HG02610 (cell line): Measurements from ENCODE around the gene TMEM143.
"Not testable (repeated sequence)": the region's sequence is repeated elsewhere in the genome, so short reads cannot be mapped to it uniquely, and the experiment has no call there.

ENCODE experiments used
- ATAC-seq: cut with Tn5 transposase; IDR thresholded peaks from one replicate; pipeline ENCODE4 v1.9.1; 2021; ENCODE audit warnings: mild to moderate bottlenecking, moderate library complexity; ENCODE audit not compliant: unreplicated experiment

Gene TMEM143

DNA sequence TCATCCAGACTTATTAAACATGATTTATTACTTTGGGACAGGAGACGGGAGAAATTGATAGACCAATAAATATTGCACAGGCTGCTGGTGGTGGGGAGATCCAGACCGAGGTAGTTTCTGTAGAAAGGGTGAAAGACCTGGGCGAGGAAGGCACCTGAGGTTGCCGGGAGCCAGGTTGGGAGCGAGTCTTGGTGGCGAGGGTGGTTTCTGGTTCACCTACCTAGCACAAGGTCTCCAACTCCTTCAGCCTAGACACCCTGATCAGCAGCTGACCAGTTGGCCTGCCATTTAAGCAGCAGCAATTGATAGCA lies 31.4 kb downstream of the TMEM143 start:
- no peak for ATAC-seq

DNA sequence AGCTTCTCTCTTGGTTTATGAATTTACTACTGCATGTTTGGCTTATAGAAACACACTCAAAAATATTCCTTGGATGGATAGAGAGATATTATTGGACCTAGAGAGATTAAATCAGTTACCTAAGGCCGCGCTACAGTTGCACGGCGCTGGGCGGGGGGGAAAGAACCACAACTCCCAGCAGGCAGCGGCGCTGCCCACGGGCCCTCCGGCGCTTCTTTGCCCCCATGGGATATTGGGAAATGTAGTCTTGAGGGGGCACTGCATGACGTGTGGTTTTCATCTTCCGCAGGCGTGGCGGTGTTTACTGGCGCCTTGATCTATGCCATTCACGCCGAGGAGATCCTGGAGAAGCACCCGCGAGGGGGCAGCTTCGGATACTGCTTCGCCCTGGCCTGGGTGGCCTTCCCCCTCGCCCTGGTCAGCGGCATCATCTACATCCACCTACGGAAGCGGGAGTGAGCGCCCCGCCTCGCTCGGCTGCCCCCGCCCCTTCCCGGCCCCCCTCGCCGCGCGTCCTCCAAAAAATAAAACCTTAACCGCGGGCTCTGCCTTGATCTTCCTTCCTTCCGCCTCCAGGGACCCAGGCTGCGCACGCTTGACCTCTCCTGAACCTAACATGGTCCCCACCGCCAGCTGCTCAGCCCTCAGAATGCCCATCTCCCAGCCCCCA lies 33.6 kb downstream of the TMEM143 start:
- ATAC-seq: peak; percentile 22

DNA sequence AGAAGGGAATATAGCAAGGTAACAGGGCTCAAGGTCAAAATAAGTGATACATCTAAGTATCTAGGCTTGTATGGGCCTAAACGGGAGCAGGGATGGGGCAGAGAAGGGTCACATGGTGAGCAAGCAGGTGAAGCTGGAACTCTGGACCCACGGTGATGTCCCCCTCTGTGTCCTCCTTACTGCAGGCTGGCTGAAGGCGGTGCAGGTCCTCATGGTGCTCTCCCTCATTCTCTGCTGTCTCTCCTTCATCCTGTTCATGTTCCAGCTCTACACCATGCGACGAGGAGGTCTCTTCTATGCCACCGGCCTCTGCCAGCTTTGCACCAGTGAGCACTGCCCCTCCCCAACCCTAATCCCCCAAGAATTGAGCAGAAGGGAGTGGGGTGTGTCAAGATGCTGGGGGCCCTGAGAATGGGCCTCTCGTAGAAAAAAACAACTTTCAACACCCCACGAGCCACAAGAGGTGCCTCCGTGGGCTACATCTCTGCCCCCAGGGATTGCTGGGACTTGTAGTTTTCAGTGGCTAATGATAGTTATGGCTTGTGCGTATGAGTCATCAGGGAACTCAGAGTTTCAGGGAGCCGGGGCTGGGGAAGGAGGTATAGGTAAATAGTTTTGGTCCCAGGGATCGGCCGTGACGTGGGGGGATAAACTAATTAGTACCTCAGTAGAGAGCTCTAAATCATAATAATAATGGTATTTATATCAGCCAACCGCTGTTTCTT lies 34.4 kb downstream of the TMEM143 start:
- ATAC-seq: no peak

DNA sequence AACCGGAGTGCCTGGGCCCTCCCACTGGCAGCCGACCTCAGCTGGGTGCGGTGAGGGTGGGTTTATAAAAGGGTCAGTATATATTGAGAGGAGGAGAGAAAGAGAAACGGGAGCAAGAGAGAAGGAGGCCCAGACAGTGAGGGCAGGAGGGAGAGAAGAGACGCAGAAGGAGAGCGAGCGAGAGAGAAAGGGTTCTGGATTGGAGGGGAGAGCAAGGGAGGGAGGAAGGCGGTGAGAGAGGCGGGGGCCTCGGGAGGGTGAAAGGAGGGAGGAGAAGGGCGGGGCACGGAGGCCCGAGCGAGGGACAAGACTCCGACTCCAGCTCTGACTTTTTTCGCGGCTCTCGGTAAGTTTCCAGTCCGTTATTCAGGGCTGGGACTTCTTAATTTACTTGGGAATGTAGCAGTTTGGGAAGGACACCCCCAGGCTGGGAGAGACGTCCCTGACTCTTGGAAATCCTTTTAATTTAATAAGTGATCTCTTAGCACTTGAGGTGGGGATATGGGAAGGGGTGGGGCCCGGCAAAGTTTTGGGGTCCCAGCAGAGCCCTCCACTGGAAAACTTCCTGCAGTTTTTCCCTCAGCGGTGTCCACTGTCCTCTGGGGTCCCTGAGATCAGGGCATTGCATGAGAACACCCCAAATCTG lies 38.4 kb downstream of the TMEM143 start, which contains the start of gene EMP3:
Gene EMP3 (plus strand): TSS at position 288 of the 646 bp plus-strand sequence. CDS start 1,293 bp downstream, outside the sequence.
- no peak for ATAC-seq

DNA sequence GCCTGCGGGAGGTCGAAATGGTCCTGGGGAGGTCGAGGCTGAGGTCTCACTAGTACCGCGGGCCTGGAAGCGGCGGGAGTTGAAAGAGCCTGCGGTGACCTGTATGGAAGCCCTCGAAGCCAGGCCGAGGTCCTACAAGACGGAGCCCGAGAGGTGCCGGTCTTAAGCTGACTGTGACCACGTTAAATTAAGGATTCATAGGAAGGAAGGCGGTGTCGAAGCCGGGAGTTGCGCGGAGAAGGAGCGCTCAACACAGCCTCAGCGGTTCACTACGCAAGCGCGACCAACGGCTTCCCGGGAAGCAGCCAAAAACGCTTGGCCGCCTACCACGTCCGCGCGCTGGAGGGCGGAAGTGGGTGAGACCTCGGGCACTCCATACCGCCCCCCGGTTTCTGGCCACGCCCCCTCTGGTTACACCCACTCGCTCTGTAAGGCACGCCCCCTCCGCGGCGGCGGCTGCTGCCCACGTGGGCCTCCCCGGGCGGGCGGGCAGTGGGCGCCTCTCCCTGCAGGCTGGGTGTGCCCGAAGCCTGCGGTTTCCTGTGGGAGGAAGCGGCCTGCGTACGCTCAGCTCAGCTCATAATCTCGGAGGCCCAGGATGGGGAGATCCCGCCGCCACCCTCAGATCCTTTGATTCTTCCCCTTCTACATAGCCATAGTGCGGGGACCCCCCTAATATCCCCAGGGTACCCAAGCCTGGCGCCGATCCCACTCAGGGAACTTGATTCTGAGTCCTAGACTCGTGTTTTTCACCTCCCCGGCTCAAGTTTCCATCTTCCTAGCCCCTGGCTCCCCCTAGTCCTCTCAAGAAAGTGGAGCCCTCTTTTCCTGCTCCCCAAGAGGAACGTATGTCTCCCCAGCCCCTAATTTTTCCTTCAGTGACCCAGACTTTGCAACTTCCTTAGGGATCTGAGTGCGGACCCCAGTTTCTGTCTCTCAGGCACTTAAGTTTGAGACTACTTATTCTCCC lies 41.8 kb downstream of the TMEM143 start:
- peak; percentile 61 for ATAC-seq

DNA sequence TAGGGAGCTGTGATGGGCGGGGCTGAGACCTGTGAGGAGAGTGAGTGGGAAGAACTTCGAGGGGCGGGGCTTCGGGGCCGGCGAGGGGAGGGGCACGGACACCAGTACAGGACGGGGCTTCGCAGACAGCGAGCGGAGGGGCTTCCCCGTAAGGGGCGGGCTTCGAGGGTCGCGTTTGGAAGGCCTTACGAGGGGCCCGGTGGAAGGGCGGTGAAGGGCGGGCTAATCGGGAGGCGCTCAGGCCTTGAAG lies 42.4 kb downstream of the TMEM143 start:
- ATAC-seq: peak; percentile 54

DNA sequence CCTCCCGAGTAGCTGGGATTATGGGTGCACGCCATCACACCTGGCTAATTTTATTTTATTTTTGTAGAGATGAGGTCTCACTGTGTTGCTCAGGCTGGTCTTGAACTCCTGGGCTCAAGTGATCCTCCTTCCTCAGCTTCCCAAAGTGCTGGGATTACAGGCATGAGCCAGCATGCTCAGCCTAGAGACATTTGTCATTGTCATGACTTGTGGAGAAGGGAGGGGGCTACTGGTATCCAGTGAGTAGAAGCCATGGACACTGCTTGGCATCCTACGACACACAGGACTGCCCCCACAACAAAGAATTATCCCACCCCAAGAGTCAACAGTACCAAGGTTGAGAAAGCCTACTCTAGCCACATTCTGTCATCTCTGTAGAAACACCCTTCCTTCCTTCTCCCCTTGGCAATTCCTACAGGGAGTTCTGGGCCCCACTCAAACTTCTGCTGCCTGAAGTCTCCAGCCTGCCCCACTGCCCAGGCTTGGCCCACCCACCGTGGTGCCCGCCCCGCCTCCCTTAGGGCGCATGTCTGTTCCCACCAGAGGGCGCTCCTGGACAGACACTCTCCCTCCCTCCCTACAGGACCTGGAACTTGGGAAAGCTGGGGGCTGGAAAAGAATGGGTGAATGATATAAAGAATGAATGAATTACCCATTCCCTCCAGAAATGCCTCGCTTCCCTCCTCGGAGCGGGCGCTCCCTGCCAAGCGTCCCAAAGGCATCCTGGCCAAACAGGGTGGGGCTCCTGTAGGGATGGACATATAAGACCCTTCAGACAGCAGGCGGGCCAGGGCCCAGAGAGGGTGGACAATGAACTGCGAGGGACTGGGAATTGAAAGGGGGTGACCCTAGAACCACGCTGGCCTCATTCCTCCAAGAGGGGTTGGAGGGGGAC lies 43.8 kb downstream of the TMEM143 start:
- no peak for ATAC-seq

DNA sequence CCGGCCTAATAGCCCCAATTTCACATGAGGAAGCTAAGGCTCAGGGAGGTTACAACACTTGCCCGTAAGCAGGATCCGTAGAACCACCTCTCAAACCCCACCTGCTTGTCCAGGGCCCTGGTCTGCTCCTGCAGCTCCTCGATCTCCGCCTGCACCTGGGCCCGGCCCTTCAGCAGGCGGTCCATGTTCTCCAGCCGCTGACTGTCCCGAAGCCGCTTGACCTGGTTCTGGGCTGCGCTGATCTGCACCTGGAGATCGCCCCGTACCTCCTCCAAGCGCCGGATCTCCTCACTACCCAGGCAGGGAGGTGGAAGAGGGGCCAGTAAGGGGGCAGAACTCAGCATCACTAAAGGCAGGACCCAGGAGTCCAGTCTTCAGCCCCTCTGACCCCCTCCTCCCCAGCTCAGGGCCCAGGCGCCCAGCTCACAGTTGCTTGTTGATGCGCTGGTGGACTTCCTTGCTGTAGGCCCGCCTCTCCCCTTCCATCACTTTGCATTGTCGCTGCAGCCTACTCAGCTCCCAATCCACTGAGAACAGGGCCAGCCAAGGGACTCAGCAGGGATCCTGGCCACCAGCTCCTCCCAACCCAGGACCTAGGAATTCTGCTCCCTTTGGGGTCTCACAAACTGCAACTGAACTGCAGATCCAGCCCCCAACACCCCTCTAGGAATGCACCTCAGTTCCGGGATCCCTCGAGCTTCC lies 45.3 kb downstream of the TMEM143 start:
- no peak for ATAC-seq

DNA sequence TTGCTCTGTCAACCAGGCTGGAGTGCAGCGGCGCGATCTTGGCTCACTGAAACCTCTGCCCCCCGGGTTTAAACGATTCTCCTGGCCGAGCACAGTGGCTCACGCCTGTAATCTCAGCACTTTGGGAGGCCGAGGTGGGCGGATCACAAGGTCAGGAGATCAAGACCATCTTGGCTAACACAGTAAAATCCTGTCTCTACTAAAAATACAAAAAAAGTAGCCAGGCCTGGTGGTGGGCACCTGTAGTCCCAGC lies 46.1 kb downstream of the TMEM143 start:
- ATAC-seq: not testable (repeated sequence)

DNA sequence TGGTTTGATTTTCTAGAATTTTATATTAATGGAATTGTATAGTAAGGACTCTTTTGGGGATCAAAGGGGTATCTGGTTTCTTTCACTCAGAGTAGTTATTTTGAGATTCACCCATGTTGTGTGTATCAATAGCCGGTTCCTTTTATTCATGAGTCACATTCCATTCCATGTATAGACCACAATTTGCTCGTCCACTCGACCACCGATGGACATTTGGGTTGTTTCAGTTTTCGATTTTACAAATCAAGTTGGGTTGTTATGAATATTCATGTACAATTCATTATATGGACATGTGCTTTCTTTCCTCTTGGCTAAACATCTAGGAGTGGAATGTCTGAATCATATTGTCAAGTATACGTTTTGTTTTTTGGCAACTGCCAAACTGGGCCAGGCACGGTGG lies 48.0 kb downstream of the TMEM143 start:
- ATAC-seq: no peak

DNA sequence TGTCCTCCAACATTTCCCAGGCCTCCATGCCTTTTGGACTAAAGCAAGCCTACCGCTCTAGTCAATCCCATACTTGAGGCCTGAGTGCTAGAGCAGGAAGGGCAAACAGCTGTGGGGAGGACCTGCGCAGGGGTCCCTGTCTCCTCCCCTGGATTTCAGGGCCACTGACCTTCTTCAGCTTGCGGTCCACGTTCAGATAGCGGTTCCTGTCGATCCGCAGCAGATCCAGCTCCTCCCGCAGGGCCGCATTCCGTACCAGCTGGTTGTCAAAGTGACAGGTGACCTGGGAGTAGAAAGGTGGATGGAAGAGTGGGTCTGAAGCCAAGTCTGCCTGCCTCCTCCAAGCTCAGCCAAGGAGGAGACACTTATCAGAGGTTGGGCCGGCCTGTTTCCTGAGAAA lies 52.4 kb downstream of the TMEM143 start:
- ATAC-seq: no peak

DNA sequence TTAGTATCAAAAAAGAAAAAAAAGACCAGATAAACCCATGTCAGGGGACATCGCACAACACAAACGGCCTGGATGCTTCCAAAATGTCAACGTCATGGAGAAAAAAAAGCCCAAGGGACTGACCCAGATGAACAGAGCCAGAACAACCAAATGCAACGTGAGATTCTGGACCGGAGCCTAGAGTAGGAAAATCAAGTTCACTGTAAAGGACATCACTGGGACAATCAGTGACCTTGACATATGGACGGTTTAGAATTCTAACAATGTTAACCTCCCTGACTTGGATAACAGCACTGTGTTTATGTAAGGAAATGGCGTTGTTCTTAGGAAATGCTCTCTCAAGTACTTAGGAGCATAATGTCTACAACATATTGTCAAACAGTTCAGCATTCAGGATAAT lies 53.5 kb downstream of the TMEM143 start:
- no peak for ATAC-seq

DNA sequence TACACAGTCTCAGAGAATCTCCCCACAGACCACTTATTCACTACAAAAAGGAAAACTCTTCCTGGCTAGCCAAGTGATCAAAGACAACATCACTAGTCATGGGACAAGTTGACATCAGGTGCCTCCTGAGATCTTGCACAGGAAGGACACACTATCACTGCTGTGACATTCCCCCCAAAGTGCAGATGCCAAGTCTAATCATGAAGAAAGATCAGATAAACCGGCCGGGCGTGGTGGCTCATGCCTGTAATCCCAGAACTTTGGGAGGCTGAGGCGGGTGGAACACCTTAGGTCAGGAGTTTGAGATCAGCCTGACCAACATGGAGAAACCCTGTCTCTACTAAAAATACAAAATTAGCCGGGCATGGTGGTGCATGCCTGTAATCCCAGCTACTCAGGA lies 54.0 kb downstream of the TMEM143 start:
- not testable (repeated sequence) for ATAC-seq

DNA sequence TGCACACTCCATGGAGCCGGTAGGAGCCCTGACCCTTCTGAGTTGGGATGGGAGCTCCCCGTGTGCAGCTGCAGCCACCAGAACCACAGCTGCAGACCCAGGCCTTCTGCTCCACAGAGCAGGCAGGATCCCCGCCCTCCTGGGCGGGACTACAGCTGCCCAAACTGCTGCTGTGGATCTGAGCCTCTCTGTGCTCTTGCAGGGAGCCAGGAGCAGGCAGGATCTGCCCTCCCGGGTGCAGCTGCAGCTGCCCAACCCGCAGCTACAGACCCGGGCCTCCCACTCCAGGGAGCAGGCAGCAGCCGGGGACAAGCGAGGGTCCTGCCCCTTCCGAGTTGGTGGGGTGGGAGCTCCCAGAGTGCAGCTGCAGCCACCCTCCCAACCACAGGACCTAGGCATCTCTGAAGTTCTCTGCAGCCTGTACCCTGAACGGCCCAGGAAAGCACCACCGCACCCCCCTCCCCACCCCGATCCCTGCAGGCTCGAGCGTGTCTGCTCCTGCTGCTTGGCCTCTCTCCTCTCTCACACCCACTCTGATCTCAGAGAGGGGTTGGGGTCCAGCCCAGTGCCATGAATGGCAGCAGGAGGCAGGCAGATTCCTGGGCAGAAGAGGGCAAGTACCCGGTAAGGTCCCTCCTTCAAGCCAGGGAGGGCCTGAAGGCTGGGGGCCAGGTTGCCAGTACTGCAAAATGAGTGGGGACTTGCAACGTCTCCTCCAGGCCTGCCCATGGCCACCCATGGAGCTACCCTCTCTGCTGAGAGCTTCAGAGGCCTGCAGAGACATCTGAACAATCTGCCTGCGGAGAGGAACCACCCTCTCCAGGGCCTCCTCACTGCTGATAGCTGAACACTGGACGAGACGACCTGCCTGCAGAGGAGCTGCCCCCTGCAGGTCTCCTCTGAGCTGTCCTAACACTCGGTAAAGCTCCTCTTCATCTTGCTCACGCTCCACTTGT lies 54.8 kb downstream of the TMEM143 start:
- ATAC-seq: no peak

DNA sequence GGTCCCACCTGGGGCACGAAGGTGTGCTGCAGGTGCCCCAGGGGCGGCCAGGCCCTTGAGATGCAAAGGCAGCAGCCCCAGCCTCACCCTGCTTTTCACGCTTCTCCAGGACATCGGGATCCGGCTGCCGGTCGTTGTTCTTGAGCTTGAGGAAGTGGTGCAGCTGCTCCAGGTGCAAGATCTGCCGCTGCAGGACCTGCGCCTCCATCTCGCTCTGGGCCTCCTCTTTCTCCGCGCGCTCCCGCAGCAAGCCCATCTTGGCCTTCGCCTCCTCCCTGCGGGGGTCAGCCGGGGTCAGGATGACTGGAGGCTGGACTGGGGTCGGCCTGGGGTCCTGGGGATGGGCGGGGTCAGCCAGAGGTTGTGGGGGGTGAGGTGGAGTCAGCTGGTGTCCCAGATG lies 59.9 kb downstream of the TMEM143 start:
- ATAC-seq: no peak

DNA sequence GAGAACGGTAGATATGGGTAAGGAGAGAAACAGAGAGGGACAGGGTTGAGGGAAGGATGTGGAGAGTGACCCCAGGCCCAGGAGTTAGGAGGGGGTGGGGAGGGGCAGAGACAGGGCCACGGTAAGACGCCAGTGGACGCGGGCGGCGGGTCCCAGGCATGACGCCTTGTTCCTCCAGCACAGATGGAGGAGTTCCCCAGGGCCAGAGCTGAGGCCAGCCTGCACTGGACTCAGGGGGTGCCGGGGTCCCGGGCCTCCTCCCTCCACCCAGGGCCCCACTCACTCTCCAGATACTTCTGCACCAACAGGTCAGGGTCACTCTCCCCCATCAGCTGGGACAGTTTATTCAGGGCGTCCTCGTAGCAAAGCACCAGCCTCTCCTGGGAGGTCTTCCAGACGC lies 60.4 kb downstream of the TMEM143 start:
- no peak for ATAC-seq

DNA sequence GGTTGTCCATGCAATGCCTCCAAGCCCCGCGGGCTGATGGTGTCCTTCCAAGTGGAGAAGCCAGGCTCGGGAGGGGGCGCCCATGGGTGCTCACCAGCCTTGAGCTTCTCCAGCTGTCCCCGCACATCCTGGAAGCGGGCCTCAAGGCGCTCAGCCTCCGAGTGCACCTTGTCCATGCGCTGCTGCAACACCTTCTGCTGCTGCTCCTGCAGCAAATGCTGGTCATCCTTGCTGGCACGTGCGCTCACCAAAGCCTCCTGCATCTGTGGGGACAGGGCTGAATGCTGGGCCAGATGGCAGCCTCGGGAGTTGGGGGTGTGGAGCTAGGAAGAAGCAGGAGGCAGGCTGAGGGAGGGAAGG lies 61.2 kb downstream of the TMEM143 start:
- ATAC-seq: no peak

DNA sequence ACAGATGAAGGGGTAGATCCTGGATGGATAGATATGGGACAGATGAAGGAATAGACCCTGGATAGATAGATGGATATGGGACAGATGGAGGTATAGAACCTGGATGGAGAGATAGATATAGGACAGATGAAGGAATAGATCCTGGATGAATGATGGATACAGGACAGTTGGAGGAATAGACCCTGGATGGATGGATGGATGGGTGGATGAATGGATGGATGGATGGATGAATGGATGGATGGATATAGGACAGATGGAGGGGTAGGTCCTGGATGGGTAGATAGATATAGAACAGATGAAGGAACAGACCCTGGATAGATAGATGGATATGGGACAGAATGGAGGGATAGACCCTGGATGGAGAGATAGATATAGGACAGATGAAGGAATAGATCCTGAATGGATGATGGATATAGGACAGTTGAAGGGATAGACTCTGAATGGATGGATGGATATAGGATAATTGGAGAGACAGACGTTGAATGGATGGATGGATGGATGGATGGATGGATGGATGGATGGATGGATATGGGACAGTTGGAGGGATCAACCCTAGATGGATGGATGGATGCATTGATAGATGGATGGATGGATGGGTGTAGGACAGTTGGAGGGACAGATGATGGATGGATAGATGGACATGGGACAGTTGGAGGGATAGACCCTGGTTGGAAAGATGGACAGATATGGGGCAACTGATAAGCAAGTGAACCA lies 61.7 kb downstream of the TMEM143 start:
- ATAC-seq: no peak
